Dedifferentiated amniotic fluid mesenchymal stem cell (primary cell): ENCODE measurements around the gene LY6G6D.

ENCODE experiments used
- DNase-seq: peaks from one replicate; pipeline ENCODE4 v3.0.0-alpha.2; 2016; ENCODE audit errors: extremely low spot score

Gene LY6G6D, protein sequence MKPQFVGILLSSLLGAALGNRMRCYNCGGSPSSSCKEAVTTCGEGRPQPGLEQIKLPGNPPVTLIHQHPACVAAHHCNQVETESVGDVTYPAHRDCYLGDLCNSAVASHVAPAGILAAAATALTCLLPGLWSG

GRCh38 chr6:31715022-31715958, at the start of gene LY6G6D:
LY6G6D (plus strand) TSS chr6:31715348; CDS start chr6:31715356, 8 bp downstream.
- no peak for DNase-seq

- DNase-seq, result peak; percentile 98
Observed at GRCh38 chr6:31665501-31666336, 49.4 kb upstream of the LY6G6D start, which contains the start of gene CSNK2B. CSNK2B (plus strand) TSS chr6:31666080; CDS start chr6:31666832, 752 bp downstream.

DNA sequence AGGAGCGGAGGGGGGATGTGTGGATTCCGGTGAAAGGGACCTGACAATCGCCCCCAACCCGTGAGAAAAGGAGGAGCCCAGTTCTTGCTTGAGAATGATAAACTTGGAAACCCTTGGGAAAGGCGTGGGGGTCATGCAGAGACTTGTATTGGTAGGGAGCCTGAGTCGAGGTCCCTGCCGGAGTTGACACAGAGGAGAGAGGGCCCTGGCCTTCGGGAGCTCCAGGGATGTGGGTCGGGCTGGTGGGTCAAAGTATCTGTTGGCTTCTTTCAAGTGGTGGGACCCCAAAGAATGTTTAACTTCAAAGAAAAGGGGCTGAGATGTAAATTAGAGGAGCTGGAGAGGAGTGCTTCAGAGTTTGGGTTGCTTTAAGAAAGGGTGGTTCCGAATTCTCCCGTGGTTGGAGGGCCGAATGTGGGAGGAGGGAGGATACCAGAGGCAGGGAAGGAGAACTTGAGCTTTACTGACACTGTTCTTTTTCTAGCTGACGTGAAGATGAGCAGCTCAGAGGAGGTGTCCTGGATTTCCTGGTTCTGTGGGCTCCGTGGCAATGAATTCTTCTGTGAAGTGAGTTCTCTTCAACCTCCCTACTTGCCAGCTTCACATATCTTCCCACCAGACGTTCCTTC, 48.7 kb upstream of the LY6G6D start:
- DNase-seq, result no peak

GRCh38 chr6:31669676-31670075, 45.5 kb upstream of the LY6G6D start, which contains the start of gene LY6G5B:
LY6G5B (plus strand) TSS chr6:31669976; CDS start chr6:31670951, 975 bp downstream.
- DNase-seq, result no peak

- no peak for DNase-seq
Observed at GRCh38 chr6:31676322-31676903, 38.7 kb upstream of the LY6G6D start.

GRCh38 chr6:31676904-31677303, 38.2 kb upstream of the LY6G6D start:
- DNase-seq, result no peak

DNA sequence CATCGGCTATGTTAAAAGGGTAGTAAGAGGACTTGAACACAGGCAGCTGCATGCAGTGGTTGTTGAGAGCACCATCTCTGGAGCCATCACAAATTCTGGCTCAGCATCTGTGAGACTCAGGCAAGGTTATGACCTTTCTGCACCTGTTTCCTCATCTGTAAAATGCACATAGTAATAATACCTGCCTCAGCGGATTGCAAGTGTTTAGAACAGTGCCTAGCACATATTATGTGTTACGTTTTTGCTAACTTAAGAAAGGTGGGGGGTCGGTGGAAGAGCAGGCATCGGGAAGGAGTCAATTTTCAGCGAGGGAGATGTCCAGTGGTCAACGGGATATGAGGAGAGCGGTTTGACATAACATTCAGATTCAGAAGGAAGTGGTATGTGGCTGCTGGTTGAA, 37.2 kb upstream of the LY6G6D start:
- DNase-seq, result no peak

GRCh38 chr6:31680226-31681134, 34.7 kb upstream of the LY6G6D start, which contains the start of gene LY6G5C:
LY6G5C (minus strand) TSS chr6:31681067; CDS start chr6:31680373, 694 bp downstream.
- DNase-seq, result peak; percentile 90

DNA sequence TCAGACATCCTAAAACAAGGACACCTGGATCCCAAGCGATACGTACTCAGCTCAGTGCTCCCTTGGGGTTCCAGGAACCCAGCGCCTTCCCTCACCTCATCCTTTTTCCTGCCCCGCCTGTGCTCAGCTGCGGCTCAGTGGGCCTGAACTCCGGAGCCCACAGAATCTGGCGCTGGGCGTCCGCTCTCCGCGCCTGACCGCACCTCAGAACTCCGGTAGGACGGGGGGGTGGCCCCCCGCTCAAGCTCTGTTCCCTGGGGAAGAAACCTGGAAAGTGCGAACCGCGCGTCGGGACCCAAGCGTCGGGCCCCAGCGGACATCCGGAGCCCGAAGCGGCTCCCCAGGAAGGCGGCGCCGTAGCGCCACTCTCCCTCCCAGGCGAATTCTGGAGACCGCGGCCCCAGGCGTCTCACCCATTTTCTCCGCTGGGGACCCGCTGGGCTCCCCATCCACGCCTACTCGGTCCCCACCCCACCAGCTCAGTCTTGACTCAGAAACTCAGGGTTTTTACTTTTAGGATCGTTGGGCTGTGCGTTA, 33.9 kb upstream of the LY6G6D start:
- no peak for DNase-seq

DNA sequence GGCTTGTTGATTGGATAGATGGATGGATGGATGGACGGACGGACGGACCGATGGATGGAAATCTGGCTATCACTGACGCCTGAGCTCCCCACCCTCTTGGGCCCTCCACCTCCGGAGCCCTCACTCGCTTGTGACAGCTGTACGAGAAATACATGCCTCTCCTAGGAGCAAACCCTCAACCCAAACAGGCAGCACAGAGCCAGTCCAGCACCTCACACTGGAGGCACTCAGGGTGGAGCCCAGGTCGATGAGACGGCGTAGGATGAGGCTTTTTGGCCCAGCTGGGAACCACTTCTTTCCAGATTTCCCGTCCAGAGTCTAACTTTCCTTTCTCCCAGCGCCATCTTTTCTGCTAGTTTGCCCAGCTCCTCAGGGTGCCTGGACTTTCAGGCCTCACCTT, 31.6 kb upstream of the LY6G6D start:
- DNase-seq, result no peak

- no peak for DNase-seq
Observed at GRCh38 chr6:31686483-31686882, 28.7 kb upstream of the LY6G6D start.

GRCh38 chr6:31687321-31687720, 27.8 kb upstream of the LY6G6D start:
- no peak for DNase-seq

DNA sequence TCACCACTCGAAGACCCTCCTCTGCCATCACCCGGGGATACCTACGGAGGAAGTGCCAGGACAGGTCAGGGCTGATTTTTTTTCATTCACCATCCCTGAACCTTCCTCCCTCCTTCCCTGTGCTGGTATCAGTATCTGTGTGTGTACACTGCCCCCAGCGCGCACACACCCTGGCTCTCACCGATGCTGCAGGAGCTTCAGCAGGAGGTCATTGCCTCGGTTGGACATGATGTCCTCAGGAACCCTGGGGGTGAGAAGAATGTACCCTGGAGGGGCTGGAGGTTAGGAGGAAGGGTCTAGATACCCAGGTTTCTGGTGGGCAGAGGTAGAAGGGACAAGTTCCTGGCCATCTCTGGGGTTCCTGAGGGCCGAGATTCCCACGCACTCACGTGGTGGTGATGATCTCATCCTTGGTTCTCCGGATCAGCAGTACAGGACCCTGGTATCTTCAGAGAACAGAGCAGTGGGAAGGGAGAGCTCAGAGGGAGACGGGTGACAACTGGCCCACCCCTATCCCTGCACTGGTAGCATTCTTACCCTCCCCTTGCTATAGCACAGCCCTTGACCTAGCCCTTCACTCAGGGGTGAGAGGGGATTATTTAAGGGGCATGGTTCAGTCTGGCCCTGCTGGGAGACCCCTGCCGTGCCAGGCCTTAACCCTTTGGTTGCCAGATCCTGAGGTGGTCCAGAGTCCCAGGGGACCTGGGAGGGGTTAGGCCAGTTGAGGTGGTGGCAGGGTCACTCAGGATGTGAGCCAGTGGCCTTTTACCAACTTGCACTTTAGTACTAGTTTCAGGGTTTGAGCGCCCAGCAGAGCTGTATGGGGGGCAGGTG, 27.1 kb upstream of the LY6G6D start:
- DNase-seq, result no peak

DNA sequence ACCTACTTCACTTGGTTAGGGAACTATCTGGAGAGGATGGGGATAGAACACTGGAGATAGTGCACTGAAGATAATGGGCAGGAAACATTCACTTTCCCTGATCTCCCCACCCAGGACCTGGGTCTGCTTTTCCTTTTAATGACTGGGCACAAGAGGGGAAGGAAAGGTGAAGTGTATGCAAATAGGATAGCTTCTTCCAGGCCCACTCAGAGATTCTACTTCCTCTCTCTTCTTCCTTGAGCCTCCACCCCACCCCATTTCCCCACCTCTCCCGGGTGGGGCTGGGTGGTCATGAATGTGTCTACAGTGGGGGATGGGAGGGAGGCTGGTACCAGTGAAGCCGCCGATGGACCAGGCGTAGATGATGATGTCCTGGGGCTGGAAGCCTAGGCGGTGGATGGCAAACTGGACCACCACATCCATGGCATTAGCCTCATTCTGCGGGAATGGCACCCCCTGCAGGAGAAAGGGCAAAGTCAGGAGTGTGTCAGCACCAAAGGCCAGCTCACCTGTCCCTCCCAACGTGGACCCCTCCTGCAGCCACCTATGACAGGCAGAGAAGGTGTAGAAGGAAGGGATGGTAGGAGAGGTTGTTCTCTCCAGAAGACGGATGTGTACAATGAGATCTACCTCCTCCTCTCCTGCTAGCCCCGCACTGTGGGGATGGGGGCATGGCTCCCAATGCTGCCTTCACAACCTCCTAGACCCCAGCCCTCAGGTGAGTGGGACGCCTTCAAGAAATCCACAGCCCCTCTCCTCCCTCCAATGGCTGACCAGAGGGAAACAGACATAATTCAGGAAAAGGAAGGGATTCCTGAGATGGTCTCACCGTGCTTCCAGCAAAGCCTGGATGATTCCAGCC, 25.7 kb upstream of the LY6G6D start:
- no peak for DNase-seq

DNA sequence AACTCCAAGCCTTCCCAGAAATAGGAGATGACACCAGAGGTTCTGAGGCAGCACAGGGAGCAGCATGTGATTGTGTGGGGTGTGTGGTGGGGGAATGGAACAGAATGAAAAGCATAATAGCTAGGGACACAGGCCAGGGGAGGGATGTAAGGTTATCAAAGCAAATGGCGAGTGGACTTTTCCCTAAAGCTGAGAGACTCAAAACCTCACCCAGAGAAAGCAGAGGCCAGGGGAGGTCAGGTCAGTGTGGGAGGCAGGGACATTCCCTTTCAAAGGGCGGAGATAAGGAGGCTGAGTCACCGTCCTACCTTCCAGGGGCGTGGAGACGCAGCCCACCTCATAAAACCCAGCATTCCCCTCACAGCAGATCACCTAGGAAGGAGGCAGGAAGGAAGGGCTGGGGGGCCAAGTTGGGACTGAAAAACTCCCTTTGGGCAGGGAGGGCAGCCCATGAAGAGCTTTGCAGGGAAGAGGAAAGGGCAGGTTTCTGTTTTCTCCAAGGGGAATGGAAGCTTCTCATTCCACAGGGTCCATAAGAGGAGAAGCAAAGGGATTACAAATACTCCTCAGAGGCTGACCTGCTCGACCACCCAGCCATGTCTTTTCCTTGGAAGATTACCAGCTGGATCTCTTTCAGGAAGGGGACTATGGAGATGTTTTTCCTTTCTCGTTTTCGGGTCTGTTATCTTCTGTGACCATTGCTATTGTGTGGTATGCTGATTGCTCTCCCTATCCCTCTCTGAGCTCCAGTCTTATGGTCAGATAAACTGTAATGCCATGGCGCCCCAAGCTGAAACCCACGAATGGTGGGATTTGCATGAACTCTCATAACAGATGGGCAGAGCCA, 24.7 kb upstream of the LY6G6D start:
- DNase-seq, result no peak

- DNase-seq, result no peak
Observed at GRCh38 chr6:31691078-31691463, 24.1 kb upstream of the LY6G6D start.

DNA sequence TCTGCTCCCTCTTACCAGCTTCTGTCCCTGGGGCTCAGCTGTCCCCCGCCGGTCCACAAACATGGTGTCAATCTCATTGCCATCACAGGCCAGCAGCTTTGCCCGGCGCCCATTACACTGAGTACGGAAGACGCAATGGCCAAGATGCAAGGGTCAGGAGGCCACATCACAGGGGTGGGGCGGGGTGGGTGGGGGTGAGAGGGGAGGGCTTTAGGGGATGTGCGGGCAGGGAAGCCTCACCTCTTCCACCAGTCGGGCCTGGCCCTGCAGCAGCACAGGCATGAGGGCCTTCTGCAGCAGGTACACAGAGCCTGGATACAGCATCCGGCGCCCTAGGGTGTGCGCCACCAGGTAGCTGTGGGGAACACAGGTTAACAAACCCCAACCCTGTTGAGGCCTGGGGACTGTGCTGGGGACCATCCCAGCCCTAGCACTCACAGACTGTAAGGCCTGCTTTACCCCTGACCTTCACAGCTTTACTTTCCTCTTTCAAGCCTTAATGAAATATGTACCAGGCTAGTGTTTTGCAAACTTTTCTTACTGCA, 23.5 kb upstream of the LY6G6D start:
- no peak for DNase-seq
